DOHH2 (cell line): ENCODE data around the gene NCAN.
A peak's percentile ranks its signal among the peaks of the same experiment; 100 is the strongest.

Experiments
- EZH2phosphoT487 ChIP-seq: fragments of 200-600 bp; sonication (generic); IDR thresholded peaks from 2 replicates; pipeline ENCODE4 v1.6.1; 2017; ENCODE audit warnings: borderline replicate concordance, mild to moderate bottlenecking, antibody characterized with exemption, low read length, moderate library complexity, mixed read lengths
- TF ChIP-seq, protein P1 (sequence below): fragments of 200-600 bp; sonication (generic); IDR thresholded peaks from one replicate; pipeline ENCODE4 v1.5.1; 2014; ENCODE audit warnings: antibody characterized with exemption, mild to moderate bottlenecking, low read depth, low read length; ENCODE audit not compliant: poor library complexity, severe bottlenecking

DNA sequence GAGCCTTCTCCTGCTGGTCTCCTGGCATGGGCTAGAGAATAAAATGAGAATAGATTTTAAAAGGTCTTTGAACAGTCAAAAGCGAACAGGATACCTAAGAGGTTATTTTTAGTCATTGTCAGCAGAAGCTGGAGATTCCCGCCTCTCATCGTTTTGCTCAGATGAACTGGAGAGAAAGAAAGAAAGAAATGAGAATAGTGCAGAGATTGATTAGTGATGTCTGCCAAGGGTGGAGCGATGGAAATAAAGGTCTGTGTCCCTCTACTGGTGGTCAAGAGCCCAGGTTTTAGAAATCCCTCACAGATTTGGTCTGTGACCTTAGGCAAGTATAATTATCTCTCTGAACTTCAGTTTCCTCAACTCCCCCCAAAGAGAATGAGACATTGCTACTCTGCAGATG is 5.3 kb downstream of the NCAN start:
- TF ChIP-seq, protein P1, sequence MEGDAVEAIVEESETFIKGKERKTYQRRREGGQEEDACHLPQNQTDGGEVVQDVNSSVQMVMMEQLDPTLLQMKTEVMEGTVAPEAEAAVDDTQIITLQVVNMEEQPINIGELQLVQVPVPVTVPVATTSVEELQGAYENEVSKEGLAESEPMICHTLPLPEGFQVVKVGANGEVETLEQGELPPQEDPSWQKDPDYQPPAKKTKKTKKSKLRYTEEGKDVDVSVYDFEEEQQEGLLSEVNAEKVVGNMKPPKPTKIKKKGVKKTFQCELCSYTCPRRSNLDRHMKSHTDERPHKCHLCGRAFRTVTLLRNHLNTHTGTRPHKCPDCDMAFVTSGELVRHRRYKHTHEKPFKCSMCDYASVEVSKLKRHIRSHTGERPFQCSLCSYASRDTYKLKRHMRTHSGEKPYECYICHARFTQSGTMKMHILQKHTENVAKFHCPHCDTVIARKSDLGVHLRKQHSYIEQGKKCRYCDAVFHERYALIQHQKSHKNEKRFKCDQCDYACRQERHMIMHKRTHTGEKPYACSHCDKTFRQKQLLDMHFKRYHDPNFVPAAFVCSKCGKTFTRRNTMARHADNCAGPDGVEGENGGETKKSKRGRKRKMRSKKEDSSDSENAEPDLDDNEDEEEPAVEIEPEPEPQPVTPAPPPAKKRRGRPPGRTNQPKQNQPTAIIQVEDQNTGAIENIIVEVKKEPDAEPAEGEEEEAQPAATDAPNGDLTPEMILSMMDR, result peak; percentile 31
- TF ChIP-seq EZH2phosphoT487, result no peak
